NT2/D1 (cell line): ENCODE results near the gene DHX9.
"Not testable (repeated sequence)": the region's sequence is repeated elsewhere in the genome, so short reads cannot be mapped to it uniquely, and the experiment has no call there.

Source experiments
- DNase-seq: peaks from one replicate; pipeline ENCODE4 v3.0.0-alpha.2; 2011; ENCODE audit warnings: low read depth, low spot score
- H3K27me3 ChIP-seq: 2 replicates; pipeline ENCODE4 v1.6.0; 2011; ENCODE audit warnings: mild to moderate bottlenecking; ENCODE audit not compliant: insufficient read length, insufficient read depth
- H3K36me3 ChIP-seq: 2 replicates; pipeline ENCODE4 v1.6.1; 2011; ENCODE audit warnings: mild to moderate bottlenecking, low read length, mixed read lengths; ENCODE audit not compliant: insufficient read depth, insufficient read length
- H3K4me1 ChIP-seq: 2 replicates; pipeline ENCODE4 v1.5.1; 2011; ENCODE audit not compliant: insufficient read depth, insufficient read length
- H3K4me3 ChIP-seq: 2 replicates; pipeline ENCODE4 v1.5.1; 2011; ENCODE audit warnings: low read depth; ENCODE audit not compliant: insufficient read length
- H3K9ac ChIP-seq: 2 replicates; pipeline ENCODE4 v1.6.0; 2011; ENCODE audit warnings: low read depth; ENCODE audit not compliant: insufficient read length
- H3K9me3 ChIP-seq: 2 replicates; pipeline ENCODE4 v1.5.1; 2011; ENCODE audit warnings: mild to moderate bottlenecking, low read length; ENCODE audit not compliant: insufficient read depth
- SUZ12 ChIP-seq: IDR thresholded peaks from 2 replicates; pipeline ENCODE4 v1.6.1; 2011; ENCODE audit not compliant: insufficient read length, insufficient read depth; ENCODE audit errors: extremely low read depth
- YY1 ChIP-seq: IDR thresholded peaks from 2 replicates; pipeline ENCODE4 v1.6.1; 2011; ENCODE audit not compliant: insufficient read length, insufficient read depth
- ZNF274 ChIP-seq: IDR thresholded peaks from 2 replicates; pipeline ENCODE4 v1.6.1; 2011; ENCODE audit warnings: mild to moderate bottlenecking, low read depth, low read length

Gene DHX9

DNA sequence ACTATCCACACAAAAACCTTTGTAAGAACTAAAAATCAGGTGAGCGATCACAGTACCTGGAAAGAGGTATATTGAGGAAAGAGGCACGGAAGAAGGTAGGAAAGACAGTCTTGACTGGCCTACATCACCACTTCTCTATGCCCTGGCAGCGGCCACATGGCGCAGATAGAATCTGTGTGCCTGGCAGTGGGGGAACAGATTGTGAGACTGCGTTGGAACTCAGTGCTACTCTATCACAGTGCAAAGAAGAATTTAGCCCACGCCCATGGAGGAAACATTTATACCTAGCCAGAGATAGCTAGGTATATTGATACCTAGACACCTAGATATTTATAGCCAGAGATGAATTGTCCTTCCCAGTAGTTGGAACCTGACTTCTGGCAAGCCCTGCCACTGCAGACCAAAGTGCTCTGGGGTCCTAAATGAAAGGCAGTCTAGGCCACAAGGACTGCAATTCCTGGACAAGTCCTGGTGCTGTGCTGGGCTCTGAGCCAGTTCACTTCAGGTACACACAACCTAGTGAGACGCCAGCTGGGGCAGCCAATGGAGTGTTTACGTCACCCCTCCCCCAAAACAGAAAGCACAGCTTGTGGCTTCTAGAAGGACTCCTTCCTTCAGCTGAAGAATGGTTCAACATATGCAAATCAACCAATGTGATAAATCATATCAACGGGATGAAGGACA, 51.9 kb downstream of the DHX9 start:
- H3K9ac ChIP-seq: no peak overlapping the region
- no peak overlapping the region for H3K4me3 ChIP-seq
- H3K9me3 ChIP-seq: no peaks in the 10 kb centered on the region
- no peaks in the 10 kb centered on the region for H3K4me1 ChIP-seq
- no peak for TF ChIP-seq SUZ12
- no peak for TF ChIP-seq ZNF274
- no peak for TF ChIP-seq YY1
- H3K36me3 ChIP-seq: peaks cover 35% of the 10 kb centered on the region
- DNase-seq: no peak
- no peaks in the 10 kb centered on the region for H3K27me3 ChIP-seq

DNA sequence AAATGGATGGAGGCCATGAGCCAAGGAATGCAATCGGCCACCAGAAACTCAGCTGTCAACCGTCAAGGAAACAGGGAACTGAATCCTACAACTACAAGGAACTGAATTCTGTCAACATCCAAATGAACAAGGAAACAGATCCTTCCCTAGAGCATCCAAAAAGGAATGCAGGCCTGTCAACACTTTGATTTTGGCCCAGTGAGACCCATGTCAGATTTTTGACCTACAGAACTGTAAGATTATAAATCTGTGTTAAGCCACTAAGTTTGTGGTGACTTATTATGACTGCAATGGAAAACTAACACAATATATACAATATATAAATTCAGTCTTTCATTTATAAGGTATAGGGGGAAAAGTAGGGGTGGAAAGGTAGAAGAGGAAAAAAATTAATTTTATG, 58.5 kb downstream of the DHX9 start:
- no peak overlapping the region for H3K4me3 ChIP-seq
- DNase-seq: no peak
- no peaks in the 10 kb centered on the region for H3K4me1 ChIP-seq
- no peaks in the 10 kb centered on the region for H3K9me3 ChIP-seq
- no peaks in the 10 kb centered on the region for H3K36me3 ChIP-seq
- no peaks in the 10 kb centered on the region for H3K27me3 ChIP-seq
- TF ChIP-seq YY1: no peak
- TF ChIP-seq ZNF274: no peak
- TF ChIP-seq SUZ12: no peak
- no peak overlapping the region for H3K9ac ChIP-seq

DNA sequence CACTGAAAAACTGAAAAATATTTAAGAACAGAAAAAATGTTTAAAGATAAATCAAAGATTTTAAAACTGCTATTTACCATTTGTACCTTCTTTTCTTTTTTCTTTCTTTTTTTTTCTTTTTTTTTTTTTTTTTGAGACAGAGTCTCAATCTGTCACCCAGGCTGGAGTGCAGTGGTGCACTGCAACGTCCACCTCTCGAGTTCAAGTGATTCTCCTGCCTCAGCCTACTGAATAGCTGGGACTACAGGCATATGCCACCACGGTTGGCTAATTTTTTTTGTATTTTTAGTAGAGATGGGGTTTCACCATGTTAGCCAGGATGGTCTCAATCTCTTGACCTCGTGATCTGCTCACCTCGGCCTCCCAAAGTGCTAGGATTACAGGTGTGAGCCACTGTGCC, 62.8 kb downstream of the DHX9 start:
- not testable (repeated sequence) for DNase-seq, H3K4me1 ChIP-seq, H3K9ac ChIP-seq

DNA sequence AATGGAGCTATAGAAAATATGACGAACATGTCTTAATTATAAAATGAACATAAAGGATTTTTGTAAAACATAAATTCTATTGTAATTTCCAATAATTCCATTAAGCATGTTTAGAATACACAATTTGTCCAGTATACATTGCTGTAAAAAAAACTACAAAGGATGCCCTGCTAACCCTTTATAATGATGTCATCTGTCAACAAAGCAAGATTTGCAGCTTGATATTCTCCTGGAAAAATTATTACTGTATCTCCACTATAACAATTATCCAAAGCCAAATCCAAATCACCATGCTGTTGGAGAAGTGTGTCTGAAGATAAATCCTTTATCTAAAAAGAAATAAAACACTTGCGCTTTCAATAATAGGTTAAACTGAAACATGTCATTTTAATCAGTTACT, 66.2 kb downstream of the DHX9 start:
- Histone ChIP-seq H3K27me3 (no peaks in the 10 kb centered on the region), H3K9ac (no peak overlapping the region), H3K4me3 (no peak overlapping the region), H3K4me1 (peaks cover 2% of the 10 kb centered on the region), H3K36me3 (no peaks in the 10 kb centered on the region), H3K9me3 (no peaks in the 10 kb centered on the region)
- TF ChIP-seq ZNF274 (no peak), YY1 (no peak), SUZ12 (no peak)
- DNase-seq: no peak

More for the DNA sequence above, 62.8 kb downstream of the DHX9 start:
- H3K4me3 ChIP-seq, H3K9me3 ChIP-seq, H3K36me3 ChIP-seq, H3K27me3 ChIP-seq: not testable (repeated sequence)

DNA sequence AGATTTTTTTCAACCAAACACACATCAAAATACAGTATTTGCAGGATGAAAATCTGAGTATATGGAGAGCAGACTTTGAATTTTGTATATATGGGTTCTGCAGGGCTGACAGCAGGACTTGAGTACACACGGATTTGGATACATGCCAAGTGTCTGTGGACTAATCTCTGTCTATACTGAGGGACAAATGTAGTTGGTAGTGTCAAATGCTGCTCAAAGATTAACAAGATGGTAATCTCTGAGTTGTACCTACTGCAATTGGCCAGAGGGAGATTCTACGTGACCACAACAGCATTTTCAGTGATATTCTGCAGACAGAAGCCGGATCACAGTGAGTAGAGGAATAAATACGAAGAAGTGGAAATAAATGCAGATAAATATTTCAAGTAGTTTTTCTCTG, 70.4 kb downstream of the DHX9 start:
- Histone ChIP-seq H3K9me3 (peaks cover 19% of the 10 kb centered on the region; the same call in 1 of the 2 replicates), H3K36me3 (no peaks in the 10 kb centered on the region), H3K4me1 (peaks cover 2% of the 10 kb centered on the region), H3K9ac (no peak overlapping the region), H3K27me3 (no peaks in the 10 kb centered on the region), H3K4me3 (no peak overlapping the region)
- DNase-seq: no peak
- TF ChIP-seq ZNF274 (no peak), YY1 (no peak), SUZ12 (no peak)

DNA sequence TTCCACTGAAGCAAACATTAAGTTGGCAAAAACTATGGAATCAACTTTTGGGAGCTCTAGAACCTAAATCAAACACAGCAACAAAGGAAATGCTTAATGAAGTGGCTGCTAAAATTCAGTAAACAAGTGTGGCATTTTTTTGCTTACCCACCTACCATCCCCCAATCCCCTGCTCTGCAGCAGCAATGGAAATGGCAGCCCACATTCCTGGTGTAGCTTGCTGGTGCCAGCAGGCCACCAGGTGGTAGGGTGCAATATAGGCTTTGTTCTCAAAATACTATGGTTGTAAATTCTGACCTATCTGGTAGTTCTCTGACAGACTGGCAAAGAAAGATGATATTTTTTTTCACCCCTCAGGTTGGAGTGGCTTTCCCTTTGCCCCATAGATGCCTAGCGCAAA, 71.0 kb downstream of the DHX9 start:
- H3K9me3 ChIP-seq: peaks cover 19% of the 10 kb centered on the region; the same call in 1 of the 2 replicates
- DNase-seq: no peak
- peaks cover 2% of the 10 kb centered on the region for H3K4me1 ChIP-seq
- no peak overlapping the region for H3K9ac ChIP-seq
- H3K4me3 ChIP-seq: no peak overlapping the region
- no peaks in the 10 kb centered on the region for H3K36me3 ChIP-seq
- TF ChIP-seq YY1 (peak; percentile 57), ZNF274 (no peak)
- H3K27me3 ChIP-seq: no peaks in the 10 kb centered on the region

DNA sequence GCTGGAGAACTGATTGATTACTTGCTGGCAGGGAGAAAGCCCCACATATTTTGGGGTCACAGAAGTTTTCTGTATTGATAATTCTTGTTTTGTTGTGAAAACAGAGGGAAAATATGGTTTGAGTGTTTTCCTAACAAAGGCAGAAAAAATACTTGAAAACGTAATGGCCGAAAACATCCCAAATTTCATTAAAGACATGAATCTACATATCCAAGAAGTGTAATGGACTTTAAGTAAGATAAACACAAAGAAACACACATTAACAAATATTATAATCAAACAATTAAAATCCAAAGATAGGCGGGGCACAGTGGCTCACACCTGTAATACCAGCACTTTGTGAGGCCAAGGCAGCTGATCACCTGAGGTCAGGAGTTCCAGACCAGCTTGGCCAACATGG, 74.3 kb downstream of the DHX9 start:
- TF ChIP-seq SUZ12: no peak
- no peak for TF ChIP-seq ZNF274
- no peak for TF ChIP-seq YY1
- Histone ChIP-seq H3K4me1 (peaks cover 2% of the 10 kb centered on the region), H3K9me3 (peaks cover 19% of the 10 kb centered on the region; the same call in 1 of the 2 replicates), H3K9ac (no peak overlapping the region), H3K27me3 (no peaks in the 10 kb centered on the region), H3K36me3 (no peaks in the 10 kb centered on the region), H3K4me3 (no peak overlapping the region)
- no peak for DNase-seq
